Measurements from ENCODE around the gene MAP4K2. TPM values are rescaled to one million over a fixed set of nuclear protein-coding genes. Genes with fewer than 3 reads are reported as not detected.

The MAP4K2 gene
- total RNA-seq, 6 experiments from 2014 or later, result 18.0 to 21.6 (median 20.9) TPM

GRCh38 chr11:64741375-64742086 lies 61.5 kb downstream of the MAP4K2 start:
- DNase-seq, result no peak
- H3K4me1 Mint-ChIP-seq (ENCODE audit: low read depth), result peaks cover 7% of the 10 kb centered on the region
- H3K4me3 Mint-ChIP-seq, result no peak overlapping the region
- no peak for TF ChIP-seq CTCF (IDR thresholded peaks at IDR 0.05)
- no peaks in the 10 kb centered on the region for H3K9me3 Mint-ChIP-seq
- no peaks in the 10 kb centered on the region for H3K36me3 Mint-ChIP-seq (ENCODE audit: low read depth)
- H3K27ac Mint-ChIP-seq, result no peak overlapping the region
- peaks cover 46% of the 10 kb centered on the region for H3K27me3 Mint-ChIP-seq (ENCODE audit: insufficient read depth)

DNA sequence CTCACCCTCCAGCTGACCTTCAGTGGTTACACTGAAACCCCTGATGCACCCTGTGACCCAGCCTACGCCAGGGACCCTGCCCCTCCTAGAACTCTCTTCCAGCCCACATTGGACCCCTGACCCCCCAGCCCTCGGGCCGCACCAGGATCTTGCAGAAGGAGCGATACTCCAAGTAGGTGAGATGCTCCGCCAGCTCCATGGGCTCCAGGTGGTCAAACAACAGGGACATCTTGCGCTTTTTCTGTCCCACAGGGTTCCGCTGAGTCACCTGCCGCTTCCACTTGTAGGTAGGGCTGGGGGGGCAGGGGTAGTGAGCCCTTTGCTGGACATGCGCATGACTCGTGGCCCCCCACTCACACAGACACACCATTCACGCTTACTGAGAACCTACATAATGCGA lies 63.1 kb downstream of the MAP4K2 start:
- H3K27me3 Mint-ChIP-seq (ENCODE audit: insufficient read depth), result peaks cover 50% of the 10 kb centered on the region
- TF ChIP-seq CTCF (IDR thresholded peaks at IDR 0.05), result no peak
- H3K4me3 Mint-ChIP-seq, result no peak overlapping the region
- no peaks in the 10 kb centered on the region for H3K36me3 Mint-ChIP-seq (ENCODE audit: low read depth)
- H3K4me1 Mint-ChIP-seq (ENCODE audit: low read depth), result peaks cover 7% of the 10 kb centered on the region
- no peak for DNase-seq
- no peak overlapping the region for H3K27ac Mint-ChIP-seq
- H3K9me3 Mint-ChIP-seq, result no peaks in the 10 kb centered on the region

DNA sequence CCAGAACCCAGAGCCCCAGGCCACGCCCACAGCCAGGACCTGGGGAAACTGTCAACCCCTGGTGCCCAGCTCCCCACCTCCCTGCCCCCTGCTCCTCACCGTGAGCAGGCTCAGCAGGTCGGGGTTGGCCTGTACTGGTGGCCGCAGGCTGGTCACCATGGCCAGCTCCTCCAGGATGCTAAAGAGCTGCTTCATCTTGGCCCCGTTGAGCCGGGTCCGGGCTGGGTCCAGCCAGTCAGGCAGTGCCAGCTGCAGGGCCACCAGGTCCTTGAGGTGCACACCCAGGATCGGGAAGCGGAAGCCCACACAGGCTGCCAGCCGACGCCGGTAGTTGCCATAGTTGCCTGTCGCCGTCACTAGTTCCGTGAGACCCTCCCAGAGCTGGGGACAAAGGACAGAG lies 66.4 kb downstream of the MAP4K2 start:
- H3K27ac Mint-ChIP-seq, result no peak overlapping the region
- H3K36me3 Mint-ChIP-seq (ENCODE audit: low read depth), result no peaks in the 10 kb centered on the region
- H3K4me1 Mint-ChIP-seq (ENCODE audit: low read depth), result no peaks in the 10 kb centered on the region
- H3K4me3 Mint-ChIP-seq, result no peak overlapping the region
- H3K9me3 Mint-ChIP-seq, result no peaks in the 10 kb centered on the region
- peaks cover 49% of the 10 kb centered on the region for H3K27me3 Mint-ChIP-seq (ENCODE audit: insufficient read depth)
- TF ChIP-seq CTCF (IDR thresholded peaks at IDR 0.05), result no peak
- no peak for DNase-seq

DNA sequence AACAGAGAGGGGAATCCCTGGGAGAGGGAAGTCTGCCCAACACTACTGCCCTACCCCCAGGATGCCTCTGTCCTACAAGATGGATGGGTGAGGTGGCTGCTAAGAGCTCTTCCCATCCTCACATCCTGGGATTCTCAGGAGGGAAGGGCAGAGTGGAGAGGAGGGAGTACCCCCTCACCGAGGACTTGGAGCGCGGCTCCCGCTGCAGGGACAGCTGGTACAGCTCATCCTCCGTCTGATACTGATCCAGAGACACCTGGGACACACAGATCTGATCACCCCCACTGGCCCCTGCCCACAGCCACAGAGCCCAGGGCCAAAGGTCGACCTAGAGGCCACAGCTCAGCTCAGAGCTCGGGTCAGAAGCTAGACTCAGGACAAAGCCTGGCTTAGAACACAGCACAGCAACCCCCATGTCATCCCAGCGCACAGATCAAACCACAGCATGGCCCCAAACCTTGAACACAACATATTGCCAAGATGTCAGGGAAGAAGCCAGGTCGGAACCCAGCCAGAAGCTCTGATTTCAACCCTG lies 67.2 kb downstream of the MAP4K2 start:
- Mint-ChIP-seq H3K27me3 (ENCODE audit: insufficient read depth) (peaks cover 49% of the 10 kb centered on the region), H3K4me1 (ENCODE audit: low read depth) (no peaks in the 10 kb centered on the region), H3K9me3 (no peaks in the 10 kb centered on the region), H3K36me3 (ENCODE audit: low read depth) (no peaks in the 10 kb centered on the region), H3K4me3 (no peak overlapping the region), H3K27ac (no peak overlapping the region)
- DNase-seq, result no peak
- TF ChIP-seq CTCF (IDR thresholded peaks at IDR 0.05), result no peak

Other genes with a start within 250 kb of the MAP4K2 start
- gene SLC22A11, start 247.3 kb downstream of the MAP4K2 start, total RNA-seq (2021; fragmentation: NEBNext Ultra II Directional; extraction: Animal tissue kit (Norgen Biotek cat#: 25700)), result not detected
- not detected for gene SLC22A12, start 212.0 kb downstream of the MAP4K2 start, total RNA-seq (2021; fragmentation: NEBNext Ultra II Directional; extraction: Animal tissue kit (Norgen Biotek cat#: 25700))
- under 1 TPM in 5 of 6 experiments, not detected in 1; 0.14 to 0.51 (median 0.31) TPM for gene NRXN2, start 80.0 kb downstream of the MAP4K2 start, total RNA-seq (2021; fragmentation: NEBNext Ultra II Directional; extraction: Animal tissue kit (Norgen Biotek cat#: 25700))
- under 1 TPM in 4 of 6 experiments, not detected in 2; 0.43 to 0.68 (median 0.48) TPM for gene RASGRP2, start 59.1 kb downstream of the MAP4K2 start, total RNA-seq (2021; fragmentation: NEBNext Ultra II Directional; extraction: Animal tissue kit (Norgen Biotek cat#: 25700))
- under 1 TPM in 4 of 6 experiments, not detected in 2; 0.11 to 0.21 (median 0.13) TPM for gene PYGM, start 43.2 kb downstream of the MAP4K2 start, total RNA-seq (2021; fragmentation: NEBNext Ultra II Directional; extraction: Animal tissue kit (Norgen Biotek cat#: 25700))
- 100 to 1,000 TPM; 195 to 244 (median 208) TPM for gene SF1, start 24.7 kb downstream of the MAP4K2 start, total RNA-seq (2021; fragmentation: NEBNext Ultra II Directional; extraction: Animal tissue kit (Norgen Biotek cat#: 25700))
- 10 to 100 TPM; 23.9 to 35.5 (median 26.9) TPM for gene MEN1, start 7.3 kb upstream of the MAP4K2 start, total RNA-seq (2021; fragmentation: NEBNext Ultra II Directional; extraction: Animal tissue kit (Norgen Biotek cat#: 25700))
- under 1 TPM in 5 of 6 experiments, not detected in 1; 0.02 to 0.21 (median 0.05) TPM for gene CDC42BPG, start 41.4 kb upstream of the MAP4K2 start, total RNA-seq (2021; fragmentation: NEBNext Ultra II Directional; extraction: Animal tissue kit (Norgen Biotek cat#: 25700))
- gene EHD1, start 75.4 kb upstream of the MAP4K2 start, total RNA-seq (2021; fragmentation: NEBNext Ultra II Directional; extraction: Animal tissue kit (Norgen Biotek cat#: 25700)), result 100 to 1,000 TPM; 189 to 227 (median 197) TPM
- 10 to 100 TPM; 19.0 to 21.7 (median 20.0) TPM for gene ATG2A, start 114.0 kb upstream of the MAP4K2 start, total RNA-seq (2021; fragmentation: NEBNext Ultra II Directional; extraction: Animal tissue kit (Norgen Biotek cat#: 25700))
- gene PPP2R5B, start 121.5 kb upstream of the MAP4K2 start, total RNA-seq (2021; fragmentation: NEBNext Ultra II Directional; extraction: Animal tissue kit (Norgen Biotek cat#: 25700)), result 10 to 100 TPM; 16.2 to 28.1 (median 19.6) TPM
- not detected for gene GPHA2, start 132.7 kb upstream of the MAP4K2 start, total RNA-seq (2021; fragmentation: NEBNext Ultra II Directional; extraction: Animal tissue kit (Norgen Biotek cat#: 25700))
- gene MAJIN, start 168.9 kb upstream of the MAP4K2 start, total RNA-seq (2021; fragmentation: NEBNext Ultra II Directional; extraction: Animal tissue kit (Norgen Biotek cat#: 25700)), result not detected
- under 1 TPM; 0.22 to 0.45 (median 0.36) TPM for gene BATF2, start 193.8 kb upstream of the MAP4K2 start, total RNA-seq (2021; fragmentation: NEBNext Ultra II Directional; extraction: Animal tissue kit (Norgen Biotek cat#: 25700))
- 10 to 100 TPM; 76.9 to 92.1 (median 87.2) TPM for gene ARL2, start 210.9 kb upstream of the MAP4K2 start, total RNA-seq (2021; fragmentation: NEBNext Ultra II Directional; extraction: Animal tissue kit (Norgen Biotek cat#: 25700))
- 10 to 100 TPM; 18.7 to 26.6 (median 25.0) TPM for gene SNX15, start 224.2 kb upstream of the MAP4K2 start, total RNA-seq (2021; fragmentation: NEBNext Ultra II Directional; extraction: Animal tissue kit (Norgen Biotek cat#: 25700))
- 10 to 100 TPM; 15.3 to 21.5 (median 18.0) TPM for gene SAC3D1, start 238.0 kb upstream of the MAP4K2 start, total RNA-seq (2021; fragmentation: NEBNext Ultra II Directional; extraction: Animal tissue kit (Norgen Biotek cat#: 25700))

Data from HFFc6 (cell line).